ENCODE measurements around the gene NGEF. TPM values are rescaled to one million over a fixed set of nuclear protein-coding genes. Genes with fewer than 3 reads are reported as not detected.

Gene NGEF
- total RNA-seq, 1 donor from 2014 or later, result 0.16 TPM

GRCh38 chr2:233029321-233029720 lies 16.3 kb upstream of the NGEF start:
- Histone ChIP-seq H3K4me2 (ENCODE audit: low read length) (no peak overlapping the region), H2AFZ (ENCODE audit: low read depth, low read length) (no peak overlapping the region), H3K79me2 (ENCODE audit: insufficient read depth, low read length) (no peaks in the 10 kb centered on the region), H4K20me1 (ENCODE audit: insufficient read depth, low read length) (no peaks in the 10 kb centered on the region), H3K27ac (ENCODE audit: low read depth, low read length) (no peak overlapping the region), H3K9me3 (ENCODE audit: insufficient read depth, low read depth, low read length) (no peaks in the 10 kb centered on the region), H3K4me3 (ENCODE audit: insufficient read depth, low read depth, low read length) (no peak overlapping the region), H3K9ac (ENCODE audit: low read length) (no peak overlapping the region), H3K4me1 (ENCODE audit: insufficient read depth, low read length) (peaks cover 16% of the 10 kb centered on the region), H3K27me3 (ENCODE audit: insufficient read depth, low read length) (no peaks in the 10 kb centered on the region), H3K36me3 (ENCODE audit: insufficient read depth, low read length) (no peaks in the 10 kb centered on the region)
- TF ChIP-seq EZH2 (IDR thresholded peaks at IDR 0.05; ENCODE audit: insufficient read depth, low read length) (no peak), CTCF (IDR thresholded peaks at IDR 0.05; ENCODE audit: insufficient read depth, low read depth, low read length) (no peak)
- Mint-ChIP-seq H3K27me3 (ENCODE audit: low read depth, unreplicated experiment) (no peaks in the 10 kb centered on the region), H3K27ac (ENCODE audit: unreplicated experiment) (no peak overlapping the region), H3K9me3 (ENCODE audit: unreplicated experiment) (no peaks in the 10 kb centered on the region), H3K4me1 (ENCODE audit: low read depth, unreplicated experiment) (peaks cover 20% of the 10 kb centered on the region), H3K4me3 (ENCODE audit: unreplicated experiment) (no peak overlapping the region), H3K36me3 (ENCODE audit: low read depth, unreplicated experiment) (no peaks in the 10 kb centered on the region)
- no peak for FAIRE-seq
- DNase-seq (ENCODE audit: low read depth), result no peak

GRCh38 chr2:233026198-233026813 lies 13.2 kb upstream of the NGEF start:
- H4K20me1 ChIP-seq (ENCODE audit: insufficient read depth, low read length), result no peaks in the 10 kb centered on the region
- H3K4me1 ChIP-seq (ENCODE audit: insufficient read depth, low read length), result peaks cover 12% of the 10 kb centered on the region
- H3K9me3 ChIP-seq (ENCODE audit: insufficient read depth, low read depth, low read length), result no peaks in the 10 kb centered on the region
- Mint-ChIP-seq H3K4me1 (ENCODE audit: low read depth, unreplicated experiment) (peaks cover 12% of the 10 kb centered on the region), H3K4me3 (ENCODE audit: unreplicated experiment) (peak overlapping the region; percentile 36), H3K27me3 (ENCODE audit: low read depth, unreplicated experiment) (peaks cover 3% of the 10 kb centered on the region), H3K36me3 (ENCODE audit: low read depth, unreplicated experiment) (no peaks in the 10 kb centered on the region), H3K9me3 (ENCODE audit: unreplicated experiment) (no peaks in the 10 kb centered on the region), H3K27ac (ENCODE audit: unreplicated experiment) (peak overlapping the region; percentile 31)
- FAIRE-seq, result peak; percentile 88
- no peak overlapping the region for H3K4me3 ChIP-seq (ENCODE audit: insufficient read depth, low read depth, low read length)
- no peaks in the 10 kb centered on the region for H3K27me3 ChIP-seq (ENCODE audit: insufficient read depth, low read length)
- H3K79me2 ChIP-seq (ENCODE audit: insufficient read depth, low read length), result no peaks in the 10 kb centered on the region
- no peak overlapping the region for H3K9ac ChIP-seq (ENCODE audit: low read length)
- no peaks in the 10 kb centered on the region for H3K36me3 ChIP-seq (ENCODE audit: insufficient read depth, low read length)
- H2AFZ ChIP-seq (ENCODE audit: low read depth, low read length), result no peak overlapping the region
- DNase-seq (ENCODE audit: low read depth), result peak; percentile 86
- H3K4me2 ChIP-seq (ENCODE audit: low read length), result peak overlapping the region; percentile 50
- no peak overlapping the region for H3K27ac ChIP-seq (ENCODE audit: low read depth, low read length)
- no peak for TF ChIP-seq EZH2 (IDR thresholded peaks at IDR 0.05; ENCODE audit: insufficient read depth, low read length)
- no peak for TF ChIP-seq CTCF (IDR thresholded peaks at IDR 0.05; ENCODE audit: insufficient read depth, low read depth, low read length)

DNA sequence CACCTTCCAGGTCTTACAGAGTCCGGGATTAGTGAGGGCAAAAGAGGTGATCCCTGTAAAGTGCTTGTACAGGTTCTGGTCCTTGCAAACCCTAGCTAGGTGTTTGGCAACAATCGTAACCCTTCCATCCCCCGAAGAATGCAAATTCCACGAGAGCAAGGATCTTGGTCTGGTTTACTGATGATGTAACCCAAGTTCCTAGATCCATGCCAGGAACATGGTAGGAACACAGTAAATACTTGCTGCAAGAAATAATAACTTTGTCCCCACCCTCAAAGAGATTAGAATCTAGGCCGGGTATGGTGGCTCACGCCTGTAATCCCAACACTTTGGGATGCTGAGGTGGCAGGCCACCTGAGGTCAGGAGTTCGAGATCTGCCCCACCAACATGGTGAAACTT lies 12.7 kb upstream of the NGEF start:
- no peaks in the 10 kb centered on the region for H3K36me3 ChIP-seq (ENCODE audit: insufficient read depth, low read length)
- H3K27me3 ChIP-seq (ENCODE audit: insufficient read depth, low read length), result no peaks in the 10 kb centered on the region
- H4K20me1 ChIP-seq (ENCODE audit: insufficient read depth, low read length), result no peaks in the 10 kb centered on the region
- peaks cover 12% of the 10 kb centered on the region for H3K4me1 ChIP-seq (ENCODE audit: insufficient read depth, low read length)
- no peak overlapping the region for H3K4me3 ChIP-seq (ENCODE audit: insufficient read depth, low read depth, low read length)
- no peak overlapping the region for H3K27ac ChIP-seq (ENCODE audit: low read depth, low read length)
- H3K27me3 Mint-ChIP-seq (ENCODE audit: low read depth, unreplicated experiment), result peaks cover 3% of the 10 kb centered on the region
- peak; percentile 23 for DNase-seq (ENCODE audit: low read depth)
- H3K9me3 Mint-ChIP-seq (ENCODE audit: unreplicated experiment), result no peaks in the 10 kb centered on the region
- no peak overlapping the region for H2AFZ ChIP-seq (ENCODE audit: low read depth, low read length)
- H3K9ac ChIP-seq (ENCODE audit: low read length), result no peak overlapping the region
- H3K79me2 ChIP-seq (ENCODE audit: insufficient read depth, low read length), result no peaks in the 10 kb centered on the region
- FAIRE-seq, result no peak
- H3K9me3 ChIP-seq (ENCODE audit: insufficient read depth, low read depth, low read length), result no peaks in the 10 kb centered on the region
- peaks cover 12% of the 10 kb centered on the region for H3K4me1 Mint-ChIP-seq (ENCODE audit: low read depth, unreplicated experiment)
- H3K4me2 ChIP-seq (ENCODE audit: low read length), result no peak overlapping the region
- no peak for TF ChIP-seq EZH2 (IDR thresholded peaks at IDR 0.05; ENCODE audit: insufficient read depth, low read length)
- no peak for TF ChIP-seq CTCF (IDR thresholded peaks at IDR 0.05; ENCODE audit: insufficient read depth, low read depth, low read length)
- no peak overlapping the region for H3K27ac Mint-ChIP-seq (ENCODE audit: unreplicated experiment)
- no peaks in the 10 kb centered on the region for H3K36me3 Mint-ChIP-seq (ENCODE audit: low read depth, unreplicated experiment)
- no peak overlapping the region for H3K4me3 Mint-ChIP-seq (ENCODE audit: unreplicated experiment)
